Duodenal mucosa (tissue), 2 donors: ENCODE measurements around the gene SIAH1.
"Not testable (repeated sequence)": the region's sequence is repeated elsewhere in the genome, so short reads cannot be mapped to it uniquely, and the experiment has no call there.

Source experiments
- H3K27ac ChIP-seq: one replicate; pipeline ENCODE4 v1.7.0; 2013; ENCODE audit warnings: low read depth, low read length
- H3K27me3 ChIP-seq, 2 donors: one replicate each; pipeline ENCODE4 v1.7.0; 2013; ENCODE audit warnings: low read length in 2 of 2, control low read depth in 1 of 2; ENCODE audit not compliant: insufficient read depth in 2 of 2, control insufficient read depth in 1 of 2
- H3K36me3 ChIP-seq, 2 donors: one replicate each; pipeline ENCODE4 v1.7.0; 2013; ENCODE audit warnings: low read length in 2 of 2, control low read depth in 1 of 2; ENCODE audit not compliant: insufficient read depth in 2 of 2, control insufficient read depth in 1 of 2
- H3K4me1 ChIP-seq, 2 donors: one replicate each; pipeline ENCODE4 v1.7.0; 2013; ENCODE audit warnings: low read length in 2 of 2, control low read depth in 1 of 2; ENCODE audit not compliant: insufficient read depth in 2 of 2, control insufficient read depth in 1 of 2
- H3K4me3 ChIP-seq, 2 donors: one replicate each; pipeline ENCODE4 v1.7.0; 2013; ENCODE audit warnings: low read length in 2 of 2, low read depth in 1 of 2
- H3K9ac ChIP-seq, 2 donors: one replicate each; pipeline ENCODE4 v1.7.0; 2013; ENCODE audit warnings: low read length in 2 of 2, low read depth in 1 of 2
- H3K9me3 ChIP-seq, 2 donors: one replicate each; pipeline ENCODE4 v1.7.0; 2013; ENCODE audit warnings: low read length in 2 of 2, control low read depth in 1 of 2; ENCODE audit not compliant: control insufficient read depth in 1 of 2

SIAH1 gene

DNA sequence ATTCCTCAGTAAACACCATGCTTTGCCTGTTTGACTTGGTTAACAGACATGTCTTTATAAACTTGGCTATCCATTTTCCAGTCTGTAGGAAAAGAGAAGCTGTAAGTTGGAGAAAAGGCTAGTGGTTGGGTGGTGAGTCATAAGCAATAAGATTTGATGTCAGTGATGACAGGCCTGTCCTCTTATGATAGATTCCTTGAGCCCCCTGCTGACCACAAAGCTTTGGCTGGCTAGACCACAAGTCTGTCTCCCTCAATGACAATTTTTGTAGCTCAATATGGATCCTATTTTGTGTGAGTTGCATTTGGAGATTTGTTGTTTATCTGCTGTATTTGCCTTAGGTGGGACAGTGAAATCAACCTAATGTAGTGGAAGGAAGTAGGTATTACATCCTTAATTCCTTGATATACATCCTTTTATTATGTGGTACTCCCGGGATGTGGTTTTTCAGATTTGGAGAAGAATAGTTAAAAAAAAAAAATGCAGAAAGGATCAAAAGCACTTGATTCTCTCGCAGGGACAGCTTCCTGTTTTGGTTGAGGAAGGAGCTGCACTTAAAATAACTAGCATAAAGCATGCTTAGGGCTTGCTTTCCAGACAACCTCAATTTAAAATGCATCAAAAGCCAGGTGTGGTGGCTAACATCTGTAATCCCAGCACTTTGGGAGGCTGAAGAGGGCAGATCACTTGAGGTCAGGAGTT lies 67.4 kb downstream of the SIAH1 start:
- Histone ChIP-seq H3K27ac (no peak overlapping the region), H3K36me3 (peaks cover 2 to 16% of the 10 kb centered on the region in 2 donors), H3K27me3 (no peaks in the 10 kb centered on the region), H3K9me3 (peaks cover 0 to 4% of the 10 kb centered on the region in 2 donors), H3K4me1 (peaks cover 0 to 13% of the 10 kb centered on the region in 2 donors), H3K9ac (no peak overlapping the region), H3K4me3 (no peak overlapping the region)

DNA sequence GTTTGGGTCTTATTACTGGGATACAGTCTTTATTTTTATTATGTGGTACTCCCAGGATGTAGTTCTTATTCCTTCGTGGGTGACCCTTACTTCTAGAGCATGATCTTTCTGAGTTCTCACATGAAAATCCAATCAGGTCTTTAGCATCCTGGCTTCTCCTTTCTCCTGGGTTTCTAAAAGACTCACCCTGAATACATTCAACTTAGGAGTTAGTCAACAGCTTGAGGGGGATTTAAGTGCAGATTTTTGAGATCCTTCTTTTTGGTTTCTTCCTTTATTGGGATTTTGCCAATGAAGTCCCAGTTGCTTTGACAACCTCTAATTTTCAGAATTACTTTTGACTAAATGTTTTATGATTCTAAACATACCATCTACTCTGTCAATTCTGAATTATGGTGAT lies 68.2 kb downstream of the SIAH1 start:
- H3K27ac ChIP-seq, result no peak overlapping the region
- H3K27me3 ChIP-seq, result no peaks in the 10 kb centered on the region
- H3K9ac ChIP-seq, result no peak overlapping the region
- peaks cover 7 to 19% of the 10 kb centered on the region in 2 donors for H3K36me3 ChIP-seq
- H3K9me3 ChIP-seq, result peaks cover 0 to 6% of the 10 kb centered on the region in 2 donors
- no peak overlapping the region for H3K4me3 ChIP-seq
- peaks cover 0 to 13% of the 10 kb centered on the region in 2 donors for H3K4me1 ChIP-seq

DNA sequence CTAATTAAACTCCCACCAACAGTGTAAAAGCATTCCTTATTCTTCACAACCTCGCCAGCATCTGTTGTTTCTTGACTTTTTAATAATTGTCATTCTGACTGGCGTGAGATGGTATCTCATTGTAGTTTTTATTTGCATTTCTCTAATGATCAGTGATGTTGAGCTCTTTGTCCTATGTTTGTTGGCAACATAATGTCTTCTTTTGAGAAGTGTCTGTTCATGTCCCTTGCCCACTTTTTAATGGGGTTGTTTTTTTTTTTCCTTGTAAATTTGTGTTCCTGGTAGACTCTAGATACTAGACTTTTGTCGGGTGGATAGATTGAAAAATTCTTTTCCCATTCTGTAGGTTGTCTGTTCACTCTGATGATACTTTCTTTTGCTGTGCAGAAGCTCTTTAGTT lies 71.3 kb downstream of the SIAH1 start:
- H3K27ac ChIP-seq, H3K9ac ChIP-seq, H3K27me3 ChIP-seq, H3K4me1 ChIP-seq, H3K4me3 ChIP-seq: not testable (repeated sequence)
- H3K9me3 ChIP-seq, result peaks cover 10 to 27% of the 10 kb centered on the region in 2 donors
- peaks cover 19 to 41% of the 10 kb centered on the region in 2 donors for H3K36me3 ChIP-seq

DNA sequence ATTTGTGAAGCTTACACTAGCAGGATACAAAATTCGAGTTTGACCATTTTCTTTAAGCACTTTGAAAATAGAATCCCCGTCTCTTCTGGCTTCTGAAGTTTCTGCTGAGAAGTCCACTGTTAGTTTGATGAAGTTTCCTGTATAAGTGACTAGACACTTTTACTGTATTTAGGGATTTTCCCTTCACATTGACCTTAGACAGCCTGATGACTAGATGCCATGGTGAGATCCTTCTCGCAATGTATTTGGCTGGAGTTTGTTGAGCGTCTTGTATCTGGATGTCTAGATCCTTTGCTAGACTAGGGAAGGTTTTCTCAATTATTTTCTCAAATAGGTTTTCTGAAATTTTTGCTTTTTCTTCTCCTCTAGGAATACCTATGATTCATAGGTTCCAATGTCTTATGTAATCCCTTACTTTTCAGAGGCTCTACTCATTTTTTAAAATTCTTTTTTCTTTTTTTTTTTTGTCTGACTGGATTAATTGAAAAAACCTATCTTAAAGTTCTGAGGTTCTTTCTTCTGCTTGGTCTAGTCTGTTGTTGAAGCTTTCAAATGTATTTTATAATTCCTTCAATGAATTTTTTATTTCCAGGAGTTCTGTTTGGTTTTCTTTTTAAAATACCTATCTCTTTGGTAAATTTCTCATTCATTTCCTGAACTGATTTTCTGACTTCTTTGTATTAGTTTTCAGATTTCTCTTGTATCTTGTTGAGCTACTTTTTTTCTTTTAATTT lies 74.1 kb downstream of the SIAH1 start:
- Histone ChIP-seq H3K4me1 (no peaks in the 10 kb centered on the region), H3K27ac (no peak overlapping the region), H3K4me3 (no peak overlapping the region), H3K27me3 (no peaks in the 10 kb centered on the region), H3K9me3 (peaks cover 10 to 32% of the 10 kb centered on the region in 2 donors), H3K9ac (no peak overlapping the region), H3K36me3 (peaks cover 32 to 62% of the 10 kb centered on the region in 2 donors)
